ENCODE results near the gene LIN28B. TPM values are rescaled to one million over a fixed set of nuclear protein-coding genes. Genes with fewer than 3 reads are reported as not detected.
A peak's percentile ranks its signal among the peaks of the same experiment; 100 is the strongest.
"Not testable (repeated sequence)": the region's sequence is repeated elsewhere in the genome, so short reads cannot be mapped to it uniquely, and the experiment has no call there.

LIN28B gene, protein sequence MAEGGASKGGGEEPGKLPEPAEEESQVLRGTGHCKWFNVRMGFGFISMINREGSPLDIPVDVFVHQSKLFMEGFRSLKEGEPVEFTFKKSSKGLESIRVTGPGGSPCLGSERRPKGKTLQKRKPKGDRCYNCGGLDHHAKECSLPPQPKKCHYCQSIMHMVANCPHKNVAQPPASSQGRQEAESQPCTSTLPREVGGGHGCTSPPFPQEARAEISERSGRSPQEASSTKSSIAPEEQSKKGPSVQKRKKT
- polyA plus RNA-seq (2013, experiment 1 of 2; ENCODE audit: insufficient read length) = not detected
- not detected for polyA plus RNA-seq (2013, experiment 2 of 2; ENCODE audit: insufficient read length)

DNA sequence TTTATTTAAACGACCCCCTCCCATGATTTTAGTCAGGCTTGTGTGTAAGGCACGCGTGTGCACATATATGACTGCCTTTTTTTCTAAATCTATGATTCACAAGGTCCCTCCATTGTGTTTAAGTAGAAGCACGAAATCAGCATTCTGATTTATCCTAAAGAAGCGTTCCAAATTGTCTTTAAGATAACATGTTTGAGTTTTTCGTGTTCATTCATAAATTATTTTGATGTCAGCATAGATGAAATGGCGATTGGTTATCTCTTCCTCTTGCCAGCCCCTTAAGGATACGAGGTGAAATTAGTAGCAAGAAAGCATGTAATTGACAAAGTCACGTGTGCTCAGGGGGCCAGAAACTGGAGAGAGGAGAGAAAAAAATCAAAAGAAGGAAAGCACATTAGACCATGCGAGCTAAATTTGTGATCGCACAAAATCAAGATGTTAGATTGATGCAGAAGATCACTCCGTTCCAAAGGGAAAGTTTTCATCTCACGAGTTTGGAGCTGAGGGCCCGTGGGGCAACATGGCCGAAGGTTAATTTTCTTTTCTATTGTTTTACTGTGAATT is at the start of gene LIN28B:
Gene LIN28B, plus strand, starts transcription at position 377 of the 564 bp plus-strand sequence. Its CDS starts 144 bp downstream, at position 521.
- no peak for DNase-seq

DNA sequence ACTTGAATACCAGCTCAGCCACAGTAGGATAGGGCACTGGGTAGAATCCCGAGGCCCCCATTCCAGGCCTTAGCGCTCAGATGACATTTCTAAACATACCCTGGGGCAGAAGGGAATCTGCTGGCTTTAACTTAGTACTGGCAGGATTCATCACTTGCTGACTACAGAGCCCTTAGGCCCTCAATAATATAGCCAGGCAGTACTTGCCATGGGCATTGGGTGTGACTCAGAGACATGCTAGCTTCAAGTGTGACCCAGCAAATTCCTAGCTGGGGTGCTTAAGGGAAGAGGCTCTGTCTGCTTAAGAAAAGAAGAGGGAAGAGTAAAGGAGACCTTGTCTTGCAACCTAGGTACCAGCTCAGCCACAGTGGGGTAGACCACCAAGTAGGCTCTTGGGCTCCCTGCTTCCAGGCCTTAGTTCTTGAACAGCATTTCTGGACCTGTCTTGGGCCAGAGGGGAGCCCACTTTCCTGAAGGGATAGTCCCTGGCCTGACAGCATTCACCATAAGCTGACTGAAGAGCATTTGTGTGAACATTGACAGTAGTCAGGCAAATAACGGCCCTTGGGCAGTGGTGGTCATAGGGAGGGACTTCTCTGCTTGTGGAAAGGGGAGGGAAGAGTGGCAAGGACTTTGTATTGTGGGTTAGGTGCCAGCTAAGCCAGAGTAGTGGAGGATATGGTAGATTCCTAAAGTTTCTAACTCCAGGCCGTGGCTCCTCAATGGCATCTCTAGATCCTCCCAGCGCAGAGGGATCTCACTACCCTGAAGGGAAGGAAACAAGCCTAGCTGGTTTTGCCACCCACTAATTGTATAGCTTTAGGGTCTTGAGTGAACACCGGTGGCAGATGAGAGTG is 48.6 kb upstream of the LIN28B start:
- no peak for DNase-seq

DNA sequence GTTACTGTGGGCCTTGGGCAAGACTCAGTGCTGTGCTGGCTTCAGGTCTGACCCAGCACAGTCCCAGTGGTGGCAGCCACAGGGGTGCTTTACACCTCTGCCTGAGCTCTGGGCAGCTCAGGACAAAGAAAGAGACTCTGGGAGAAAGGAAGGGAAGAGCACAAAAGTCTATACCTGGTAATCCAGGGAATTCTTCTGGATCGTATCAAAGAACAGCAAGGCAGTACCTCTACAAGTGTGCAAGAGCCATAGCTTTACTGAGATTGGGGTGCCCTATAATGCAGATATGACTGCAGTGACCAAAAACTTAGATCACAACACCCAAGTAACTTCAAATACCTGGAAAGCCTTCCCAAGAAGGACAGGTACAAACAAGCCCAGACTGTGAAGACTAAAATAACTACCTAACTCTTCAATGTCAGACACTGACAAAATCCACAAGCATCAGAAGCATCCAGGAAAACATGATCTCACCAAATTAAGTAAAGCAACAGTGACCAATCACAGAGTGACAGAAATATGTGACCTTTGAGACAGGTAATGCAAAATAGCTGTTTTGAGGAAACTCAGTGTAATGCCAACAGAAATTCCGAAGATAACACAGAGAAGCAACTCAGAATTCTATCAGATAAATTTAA is 47.9 kb upstream of the LIN28B start:
- no peak for DNase-seq

DNA sequence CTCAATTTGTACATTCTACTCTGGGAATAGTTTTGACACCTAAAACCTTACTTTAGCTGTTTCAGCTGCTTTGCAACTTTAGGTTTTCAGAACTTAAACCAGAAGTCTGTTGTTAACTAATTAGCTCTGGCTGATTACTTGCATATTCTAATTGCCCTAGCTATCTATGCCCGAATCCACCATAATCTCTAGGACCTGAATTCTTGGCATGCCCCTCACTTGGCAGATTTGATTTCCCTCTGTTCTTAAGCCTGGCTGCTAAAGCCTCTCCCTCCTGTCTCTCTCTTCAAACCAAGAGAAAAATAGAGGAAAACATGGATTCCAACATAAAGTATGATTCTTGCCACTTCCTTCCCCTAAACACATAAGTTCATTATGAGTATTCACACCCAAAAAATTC is 35.0 kb upstream of the LIN28B start:
- no peak for DNase-seq

DNA sequence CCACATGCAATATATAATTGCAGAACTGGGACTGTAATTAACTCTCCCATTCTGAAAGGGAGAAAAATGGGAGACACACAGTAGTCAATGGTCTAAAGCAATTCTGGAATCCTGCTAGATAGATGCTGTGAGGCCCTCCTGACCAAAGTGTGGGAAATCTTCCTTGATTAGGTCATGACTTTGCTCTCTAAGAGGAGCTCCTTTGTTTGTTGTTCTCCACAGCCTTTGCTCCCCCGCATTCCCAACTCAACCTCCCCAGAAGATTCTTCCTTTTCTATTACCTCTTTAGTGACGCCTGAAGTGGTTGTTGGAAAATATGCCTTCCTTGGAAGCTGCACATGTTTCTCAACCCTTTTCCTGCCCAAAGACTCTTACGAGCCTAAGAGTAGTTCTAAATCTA is 28.8 kb upstream of the LIN28B start:
- DNase-seq = no peak

DNA sequence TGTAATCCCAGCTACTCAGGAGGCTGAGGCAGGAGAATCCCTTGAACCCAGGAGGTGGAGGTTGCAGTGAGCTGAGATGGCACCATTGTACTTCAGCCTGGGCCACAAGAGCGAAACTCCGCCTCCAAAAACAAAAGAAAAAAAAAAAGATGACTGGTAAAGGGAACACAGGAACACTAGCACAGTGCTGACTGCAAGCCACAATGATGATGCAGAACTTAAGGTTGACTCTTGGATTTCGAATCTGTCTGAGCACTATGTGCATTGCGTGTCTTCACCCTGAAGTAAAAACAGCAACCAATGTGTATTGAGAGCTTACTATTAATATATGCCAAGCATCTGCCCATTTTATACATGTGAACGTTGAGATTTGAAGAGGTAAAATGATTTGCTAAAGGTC is 27.6 kb upstream of the LIN28B start:
- no peak for DNase-seq

DNA sequence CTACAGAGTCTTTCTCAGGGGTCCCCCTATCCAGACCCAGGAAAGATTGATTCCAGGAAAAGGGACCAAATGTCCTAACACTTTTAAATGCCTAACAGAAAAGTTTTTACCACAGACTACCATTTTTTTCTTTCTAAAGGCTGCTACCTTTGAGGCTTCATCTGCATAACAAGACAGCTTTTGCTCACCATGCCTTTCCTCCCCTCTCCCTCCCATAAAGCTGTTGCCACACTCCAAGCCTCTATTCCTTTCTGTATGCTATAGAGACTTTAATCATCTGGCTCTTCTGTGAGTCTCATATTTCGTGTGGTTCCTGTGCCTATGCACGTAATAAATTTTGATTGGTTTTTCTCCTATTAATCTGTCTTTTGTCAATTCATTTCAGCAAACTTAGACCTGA is 26.0 kb upstream of the LIN28B start:
- DNase-seq = no peak

DNA sequence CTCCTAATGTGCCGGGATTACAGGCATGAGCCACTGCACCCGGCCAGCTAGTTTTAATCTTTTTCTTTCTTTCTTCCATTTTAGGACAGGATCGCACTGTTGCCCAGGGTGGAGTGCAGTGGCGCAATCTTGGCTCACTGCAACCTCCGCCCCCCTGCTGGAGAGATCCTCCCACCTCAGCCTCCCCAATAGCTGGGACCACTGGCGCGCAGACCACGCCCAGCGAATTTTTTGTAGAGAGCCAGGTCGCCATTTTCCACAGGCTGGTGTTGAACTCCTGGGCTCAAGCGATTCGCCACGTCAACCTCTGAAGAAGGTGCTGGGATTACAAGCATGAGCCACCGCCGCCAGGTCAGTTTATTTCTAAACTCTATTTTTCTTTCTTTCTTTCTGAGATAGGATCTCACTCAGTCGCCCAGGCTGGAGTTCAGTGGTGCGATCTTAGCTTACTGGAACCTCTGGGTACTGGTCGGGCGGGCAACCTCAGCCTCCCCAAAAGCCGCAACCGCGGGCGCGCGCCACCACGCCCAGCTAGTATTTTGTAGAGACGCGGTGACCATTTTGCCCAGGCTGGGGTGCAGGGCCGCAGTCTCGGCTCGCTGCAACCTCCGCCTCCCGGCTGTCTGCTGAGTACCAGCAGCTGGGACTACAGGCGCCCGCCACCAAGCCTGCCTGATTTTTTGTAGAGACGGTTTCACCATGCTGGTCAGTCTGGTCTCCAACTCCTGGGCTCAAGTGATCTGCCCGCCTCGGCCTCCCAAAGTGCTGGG is 20.0 kb upstream of the LIN28B start:
- DNase-seq = no peak

DNA sequence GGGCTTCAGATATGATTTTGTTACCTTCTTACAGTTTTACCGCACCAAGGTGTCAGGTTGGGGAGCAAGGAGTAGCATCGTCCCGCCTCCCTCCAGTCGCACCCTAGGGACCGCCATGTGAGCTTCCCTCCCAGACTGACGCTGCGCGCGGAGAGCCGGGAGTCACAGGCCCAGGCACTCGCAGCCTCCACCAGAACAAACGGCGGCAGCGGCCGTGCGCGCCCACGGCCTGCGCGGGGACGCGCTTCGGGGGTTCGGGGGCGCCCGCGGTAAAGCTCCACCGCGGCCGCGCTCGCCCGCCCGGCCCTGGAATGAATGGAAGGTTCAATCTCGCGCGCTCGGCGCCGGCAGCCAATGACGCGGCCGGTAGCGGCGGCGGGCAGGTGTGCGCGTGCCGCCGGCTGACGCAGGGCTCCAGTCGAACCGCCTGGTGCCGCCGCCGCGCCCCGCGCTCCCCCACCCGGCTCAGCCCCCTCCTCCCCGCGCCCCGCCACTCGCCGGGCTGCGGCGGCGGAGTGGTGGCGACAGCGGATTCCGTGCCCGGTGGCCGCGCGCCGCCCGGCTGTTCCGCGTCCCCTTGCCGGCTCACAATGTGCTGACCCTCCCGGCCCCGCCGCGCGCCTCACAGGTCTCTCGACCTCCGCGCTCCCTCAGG is 16.5 kb upstream of the LIN28B start:
- no peak for DNase-seq

DNA sequence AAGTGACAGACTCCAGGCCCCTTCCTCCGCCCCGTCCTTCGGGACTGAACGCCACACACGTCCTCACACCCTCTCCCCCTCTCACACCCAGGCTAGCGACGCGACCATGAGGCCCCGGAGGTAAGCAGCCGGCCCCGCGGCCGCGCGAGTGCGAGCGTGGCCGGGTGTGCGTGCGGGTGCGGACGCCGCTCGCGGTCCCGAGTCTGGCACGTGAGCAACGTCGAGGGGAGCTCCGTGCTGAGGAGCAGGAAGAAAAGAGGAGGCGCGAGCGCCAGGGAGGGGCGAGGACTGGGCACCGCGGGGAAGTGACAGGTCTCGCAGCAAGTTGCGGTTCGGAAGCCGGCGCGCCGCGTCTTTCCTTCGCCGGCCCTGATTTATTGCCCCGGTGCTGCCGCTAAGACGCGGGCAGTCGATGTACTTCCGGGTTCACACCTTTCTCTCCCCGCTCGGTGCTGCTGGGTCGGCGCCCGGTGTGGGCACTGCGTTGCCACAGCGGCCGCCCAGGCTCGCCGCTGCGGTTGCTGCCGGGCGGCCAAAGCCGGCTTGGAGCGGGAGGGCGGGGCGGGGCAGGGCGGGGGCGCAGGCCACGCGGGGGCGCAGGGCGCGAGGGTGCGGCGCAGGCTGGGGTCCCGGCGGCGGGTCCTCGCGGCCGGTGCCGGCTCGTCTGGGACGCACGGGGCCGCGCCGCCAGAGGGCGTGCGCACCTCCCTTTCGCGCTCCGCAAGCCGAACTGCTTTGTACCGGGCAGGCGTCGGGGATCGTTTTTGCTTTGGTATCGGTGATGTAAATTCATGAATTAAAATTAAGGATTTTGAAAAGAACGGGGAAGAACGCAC is 15.8 kb upstream of the LIN28B start:
- peak; percentile 36 for DNase-seq

DNA sequence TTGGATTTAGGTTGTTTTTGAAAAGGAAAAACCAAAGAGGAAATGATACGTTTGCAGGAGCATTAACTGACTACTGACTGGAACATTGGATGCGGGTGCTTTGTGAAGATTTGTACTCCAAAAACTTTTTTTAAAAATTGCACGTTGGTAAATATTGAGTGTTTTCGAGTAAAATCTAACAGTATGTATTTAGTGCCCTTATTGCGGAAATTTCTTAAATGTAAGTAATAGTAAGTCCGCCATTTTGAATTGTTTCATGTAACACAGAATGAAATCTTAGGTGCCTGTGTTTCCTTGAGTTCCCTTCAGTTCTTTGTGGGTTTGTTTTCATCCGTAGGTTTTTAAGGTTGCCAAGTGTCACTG is 15.2 kb upstream of the LIN28B start:
- DNase-seq = no peak

DNA sequence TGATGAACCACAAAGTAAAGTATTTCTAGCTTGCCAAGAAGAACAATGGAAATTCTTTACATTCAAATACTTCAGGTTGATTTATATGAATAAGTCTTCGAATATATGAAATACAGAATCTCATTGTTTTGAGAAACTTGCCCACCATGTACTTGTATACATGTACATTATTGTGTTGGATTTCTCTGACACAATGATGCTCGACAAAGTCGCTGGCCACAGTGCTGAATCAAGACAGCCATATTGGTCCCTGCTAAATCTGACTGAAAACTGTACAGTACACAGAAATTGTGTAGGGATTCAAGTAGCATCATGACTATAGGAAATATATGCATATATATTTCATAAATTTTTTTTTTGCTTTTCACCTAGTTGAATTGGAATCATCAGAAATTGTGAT is 13.1 kb upstream of the LIN28B start:
- DNase-seq = peak; percentile 9

DNA sequence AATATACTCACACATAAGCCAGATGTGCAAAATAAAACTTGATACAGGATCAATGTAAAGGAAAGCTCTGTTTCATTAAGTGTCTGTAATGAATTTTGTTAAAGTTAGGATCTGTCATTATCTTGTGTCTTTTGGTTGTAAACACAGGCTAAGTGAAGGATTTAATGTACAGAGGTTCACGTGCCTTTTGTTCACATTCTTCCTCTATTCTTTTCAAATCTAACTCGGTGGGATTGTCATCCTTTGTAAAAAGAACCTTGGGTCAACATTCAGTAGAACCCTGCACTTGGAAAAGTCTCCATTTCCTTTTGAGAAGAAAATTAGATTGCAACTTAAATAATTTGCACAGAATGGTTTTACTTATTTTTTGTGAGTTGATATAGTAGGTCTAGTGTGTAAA is 7.7 kb upstream of the LIN28B start:
- DNase-seq = no peak

DNA sequence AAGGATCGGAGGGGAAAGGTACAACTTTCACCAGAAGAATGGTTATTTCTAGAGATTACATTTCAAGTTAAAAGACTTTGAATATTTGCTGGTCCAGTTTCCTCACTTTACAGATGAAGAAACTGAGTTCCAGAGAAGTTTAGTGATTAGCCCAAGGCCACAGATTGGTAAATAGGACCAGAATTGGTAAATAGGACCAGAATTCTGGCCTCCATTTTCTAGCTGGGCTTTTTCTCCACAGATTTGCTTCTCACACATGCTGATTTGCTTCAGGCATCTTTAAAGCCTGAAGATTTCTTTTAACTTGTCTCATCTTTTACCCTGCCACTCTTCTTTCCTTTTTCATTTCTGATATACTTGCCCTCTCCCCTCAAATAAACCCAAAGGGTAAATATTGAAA is 5.2 kb upstream of the LIN28B start:
- no peak for DNase-seq

DNA sequence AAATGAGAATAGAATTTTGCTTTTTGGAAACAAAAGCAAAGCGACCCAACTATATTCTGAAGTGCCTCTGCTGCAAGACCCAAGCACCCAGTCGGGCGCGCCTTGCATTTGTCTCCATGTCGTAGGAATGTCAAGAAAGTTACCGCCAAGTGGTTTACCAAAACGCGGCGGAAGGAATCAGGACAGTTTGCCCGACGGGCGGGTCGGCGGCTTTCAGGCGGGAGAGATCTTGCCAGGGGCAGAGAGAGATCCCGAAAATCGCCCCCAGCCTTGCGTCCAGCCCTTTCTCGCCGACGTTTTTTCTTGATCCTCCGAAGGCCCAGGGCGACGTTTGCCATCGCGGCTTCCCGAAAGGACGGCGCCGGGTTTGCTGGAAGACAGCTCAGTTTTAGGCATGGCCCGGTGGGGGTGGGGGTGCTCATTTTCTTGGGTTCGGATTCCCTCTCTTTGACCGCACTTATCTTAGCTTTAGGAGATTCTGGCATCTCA is 4.0 kb upstream of the LIN28B start:
- DNase-seq = no peak

DNA sequence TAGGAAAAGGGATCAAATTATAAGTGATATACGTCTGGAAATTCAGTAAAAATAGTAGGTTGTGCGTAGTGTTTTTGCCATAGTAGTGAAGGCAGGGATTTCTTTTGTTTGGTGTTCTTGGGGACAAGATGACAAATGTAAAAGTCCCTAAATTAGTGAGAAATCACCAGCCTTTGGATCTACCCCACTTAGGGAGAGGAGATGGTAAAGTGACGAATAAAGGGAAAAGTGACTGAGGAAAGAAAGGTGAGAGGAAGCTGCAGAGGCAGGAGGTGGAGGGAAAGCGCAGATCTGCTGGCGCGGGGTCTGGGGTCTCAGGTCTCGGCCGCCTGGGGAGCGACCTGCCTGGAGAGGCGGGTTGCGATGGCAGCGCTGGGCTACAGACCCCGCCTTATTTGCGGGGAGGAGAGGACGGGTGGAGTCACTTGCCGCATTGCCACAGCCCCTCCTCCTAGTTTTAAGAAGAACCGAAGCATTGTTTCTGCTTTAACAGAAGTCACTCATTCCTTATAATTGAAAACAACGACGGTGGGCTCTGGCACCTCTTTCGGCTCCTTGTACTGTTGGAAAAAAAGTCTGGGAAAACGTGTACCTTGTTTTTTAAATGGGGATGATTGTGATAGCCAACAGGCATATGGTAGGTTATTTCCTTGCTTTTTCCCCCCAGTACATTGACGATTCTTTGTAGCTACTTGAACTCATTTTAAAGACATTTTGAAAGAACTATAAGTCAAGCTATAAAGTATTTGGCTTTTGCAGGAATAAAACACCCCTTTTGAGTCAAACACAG is 3.3 kb upstream of the LIN28B start:
- DNase-seq = not testable (repeated sequence)

DNA sequence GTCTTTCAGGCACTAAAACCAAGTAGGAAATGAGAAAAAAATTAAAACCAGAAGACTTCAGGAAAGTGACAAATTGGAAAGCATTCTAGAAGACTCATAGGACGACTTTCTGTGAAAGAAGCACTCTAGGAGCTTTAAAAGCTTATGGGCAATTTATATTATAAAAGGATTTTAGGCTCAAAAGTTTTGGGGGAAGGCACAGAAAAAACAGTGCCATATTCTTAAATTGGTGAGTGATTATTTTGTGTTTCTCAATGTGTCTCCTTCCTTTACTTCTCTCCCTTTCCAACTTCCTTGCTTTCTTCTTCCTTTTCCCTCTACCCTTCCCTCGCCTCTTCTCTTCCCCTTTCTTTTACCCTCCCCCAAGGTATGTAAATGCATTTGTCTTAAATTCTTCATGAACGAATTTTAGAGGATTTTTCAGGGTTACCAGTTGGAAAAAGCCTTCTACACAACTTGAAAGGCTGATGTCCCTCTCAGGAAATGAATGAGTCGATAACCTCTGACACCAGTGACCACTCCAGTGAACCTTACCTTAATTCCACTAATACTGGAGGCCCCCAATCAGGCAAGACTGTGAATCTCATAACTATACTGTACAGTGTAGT is 2.6 kb upstream of the LIN28B start:
- no peak for DNase-seq

DNA sequence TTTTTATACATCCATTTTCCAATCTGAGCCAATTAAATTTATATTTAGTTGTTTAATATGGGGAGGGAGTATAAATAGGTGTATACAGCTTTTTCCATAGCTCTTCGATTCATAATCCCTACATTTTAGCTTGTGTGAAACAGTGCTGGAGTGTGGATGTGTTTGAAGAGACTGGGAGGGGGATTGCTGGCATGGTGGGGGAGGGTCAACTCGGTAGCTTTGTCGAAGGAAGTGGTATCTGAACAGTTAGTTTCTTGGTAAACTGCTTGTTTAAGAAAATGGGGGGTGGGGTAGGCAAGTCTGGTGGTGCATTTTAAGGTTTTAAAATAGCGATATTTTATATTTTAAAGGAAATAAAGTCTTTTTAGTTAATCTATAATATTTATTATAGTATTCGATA is 1.4 kb upstream of the LIN28B start:
- DNase-seq = no peak
